CD14-positive monocyte (primary cell): Measurements from ENCODE around the gene BAIAP2L2. TPM values are rescaled to one million over a fixed set of nuclear protein-coding genes. Genes with fewer than 3 reads are reported as not detected.

Experiments
- DNase-seq, 3 donors: peaks; one replicate each; pipeline ENCODE4 v3.0.0-alpha.2; 2011 to 2022
- H2AFZ ChIP-seq: 2 replicates; pipeline ENCODE4 v1.6.0; 2012; ENCODE audit warnings: mild to moderate bottlenecking, low read depth, low read length, inconsistent platforms; ENCODE audit not compliant: insufficient read depth, poor library complexity, severe bottlenecking
- H3K27ac ChIP-seq, 2 donors: 1 replicate in 1 of 2; 2 replicates in 1 of 2; pipeline ENCODE4 v1.5.1; 2012 to 2013; ENCODE audit warnings: low read length in 2 of 2, control low read depth in 1 of 2, inconsistent platforms in 1 of 2, low read depth in 1 of 2, mild to moderate bottlenecking in 1 of 2
- H3K27me3 ChIP-seq, 2 donors: one replicate each; pipeline versions ENCODE4 v1.6.0 to v1.6.1; 2011 to 2013; ENCODE audit warnings: low read length in 2 of 2; ENCODE audit not compliant: control insufficient read depth in 2 of 2, insufficient read depth in 2 of 2
- H3K36me3 ChIP-seq, 2 donors: replicated peaks in 1 of 2; 1 replicate in 1 of 2; 2 replicates in 1 of 2; pipeline versions ENCODE4 v1.5.1 to v1.6.1; 2012 to 2013; ENCODE audit warnings: low read length in 2 of 2, control low read depth in 1 of 2, inconsistent platforms in 1 of 2, mild to moderate bottlenecking in 1 of 2; ENCODE audit not compliant: insufficient read depth in 2 of 2, control insufficient read depth in 1 of 2
- H3K4me1 ChIP-seq, 2 donors: 1 replicate in 1 of 2; 2 replicates in 1 of 2; pipeline versions ENCODE4 v1.5.1 to v1.6.1; 2012 to 2013; ENCODE audit warnings: low read length in 2 of 2, control low read depth in 1 of 2, inconsistent platforms in 1 of 2, mild to moderate bottlenecking in 1 of 2, moderate library complexity in 1 of 2; ENCODE audit not compliant: insufficient read depth in 2 of 2, control insufficient read depth in 1 of 2
- H3K4me2 ChIP-seq: replicated peaks from 2 replicates; pipeline ENCODE3; 2012; ENCODE audit warnings: low read length, moderate library complexity, mild to moderate bottlenecking; ENCODE audit not compliant: poor library complexity, severe bottlenecking; ENCODE audit errors: extremely low read depth
- H3K4me3 ChIP-seq, 3 experiments: fragments of 200-600 bp in 1 of 3; sonication (generic) in 1 of 3; replicated peaks in 1 of 3; 1 replicate in 2 of 3; 2 replicates in 1 of 3; pipeline ENCODE4 v1.5.1; 2011 to 2013; ENCODE audit warnings: low read length in 3 of 3, mild to moderate bottlenecking in 3 of 3, control low read depth in 2 of 3, low read depth in 2 of 3, inconsistent platforms in 1 of 3, moderate library complexity in 1 of 3
- H3K79me2 ChIP-seq: 2 replicates; pipeline ENCODE4 v1.6.0; 2012; ENCODE audit warnings: mild to moderate bottlenecking, control low read depth, inconsistent platforms, low read length, moderate library complexity; ENCODE audit not compliant: insufficient read depth
- H3K9ac ChIP-seq: 2 replicates; pipeline ENCODE4 v1.6.0; 2017; ENCODE audit warnings: low read length, mild to moderate bottlenecking; ENCODE audit not compliant: insufficient read depth, poor library complexity, severe bottlenecking
- H3K9me3 ChIP-seq, 2 donors: replicated peaks in 1 of 2; 1 replicate in 1 of 2; 2 replicates in 1 of 2; pipeline versions ENCODE4 v1.5.1 to v1.6.1; 2012 to 2013; ENCODE audit warnings: low read length in 2 of 2, control low read depth in 1 of 2; ENCODE audit not compliant: control insufficient read depth in 1 of 2, insufficient read depth in 1 of 2
- H4K20me1 ChIP-seq: 2 replicates; pipeline ENCODE4 v1.6.0; 2012; ENCODE audit warnings: mild to moderate bottlenecking, low read length, control low read depth, moderate library complexity; ENCODE audit not compliant: insufficient read depth
- H3K27ac Mint-ChIP-seq, 7 donors: one replicate each; pipeline ENCODE4 v1.8.0; 2020; ENCODE audit warnings: mild to moderate bottlenecking in 7 of 7, mixed read lengths in 7 of 7, moderate library complexity in 6 of 7, inconsistent platforms in 2 of 7
- H3K27me3 Mint-ChIP-seq, 3 donors: one replicate each; pipeline ENCODE4 v1.8.0; 2021 to 2022; ENCODE audit warnings: low read depth in 3 of 3, mild to moderate bottlenecking in 3 of 3, mixed read lengths in 3 of 3, moderate library complexity in 3 of 3, inconsistent platforms in 1 of 3
- H3K36me3 Mint-ChIP-seq, 2 donors: one replicate each; pipeline ENCODE4 v1.8.0; 2020; ENCODE audit warnings: mixed read lengths in 2 of 2, inconsistent platforms in 1 of 2, mild to moderate bottlenecking in 1 of 2
- H3K4me1 Mint-ChIP-seq: one replicate; pipeline ENCODE4 v1.8.0; 2020; ENCODE audit warnings: mild to moderate bottlenecking, mixed read lengths
- H3K4me3 Mint-ChIP-seq, 2 donors: one replicate each; pipeline ENCODE4 v1.8.0; 2020; ENCODE audit warnings: mild to moderate bottlenecking in 2 of 2, mixed read lengths in 2 of 2, moderate library complexity in 1 of 2
- H3K9me3 Mint-ChIP-seq, 7 donors: one replicate each; pipeline ENCODE4 v1.8.0; 2020 to 2022; ENCODE audit warnings: mixed read lengths in 7 of 7, mild to moderate bottlenecking in 6 of 7, moderate library complexity in 6 of 7, inconsistent platforms in 2 of 7
- CTCF ChIP-seq: fragments of 200-600 bp; IDR thresholded peaks from one replicate; pipeline ENCODE4 v1.8.0; 2022; ENCODE audit warnings: antibody characterized with exemption, mild to moderate bottlenecking
- WGBS: methylation state at CpG from one replicate; pipeline ENCODE4 v1.1.5; 2013; ENCODE audit warnings: missing lambda C conversion rate; ENCODE audit not compliant: insufficient coverage; 5-methylcytosine and 5-hydroxymethylcytosine counted together
- intact Hi-C, 2 donors: fragments of 100-400 bp; cut with micrococcal nuclease; formaldehyde crosslinking; loops; one replicate each; pipeline versions ENCODE4 v1.15.0 to v1.15.1; 2023
- polyA plus RNA-seq, 3 donors: library from polyadenylated mRNA; depleted of rRNA in 1 of 3; unstranded in 2 of 3; stranded (reverse) in 1 of 3; fragments of 300-500 nt in 2 of 3; fragments of >200 nt in 1 of 3; fragmentation: Illumina TruSeq in 2 of 3; gene quantifications; 1 replicate in 2 of 3; 2 replicates in 1 of 3; pipeline ENCODE4 v1.2.3, GENCODE V29; 2012 to 2021

The BAIAP2L2 gene
- polyA plus RNA-seq, 3 donors: 0.11 TPM; not detected in 2

DNA sequence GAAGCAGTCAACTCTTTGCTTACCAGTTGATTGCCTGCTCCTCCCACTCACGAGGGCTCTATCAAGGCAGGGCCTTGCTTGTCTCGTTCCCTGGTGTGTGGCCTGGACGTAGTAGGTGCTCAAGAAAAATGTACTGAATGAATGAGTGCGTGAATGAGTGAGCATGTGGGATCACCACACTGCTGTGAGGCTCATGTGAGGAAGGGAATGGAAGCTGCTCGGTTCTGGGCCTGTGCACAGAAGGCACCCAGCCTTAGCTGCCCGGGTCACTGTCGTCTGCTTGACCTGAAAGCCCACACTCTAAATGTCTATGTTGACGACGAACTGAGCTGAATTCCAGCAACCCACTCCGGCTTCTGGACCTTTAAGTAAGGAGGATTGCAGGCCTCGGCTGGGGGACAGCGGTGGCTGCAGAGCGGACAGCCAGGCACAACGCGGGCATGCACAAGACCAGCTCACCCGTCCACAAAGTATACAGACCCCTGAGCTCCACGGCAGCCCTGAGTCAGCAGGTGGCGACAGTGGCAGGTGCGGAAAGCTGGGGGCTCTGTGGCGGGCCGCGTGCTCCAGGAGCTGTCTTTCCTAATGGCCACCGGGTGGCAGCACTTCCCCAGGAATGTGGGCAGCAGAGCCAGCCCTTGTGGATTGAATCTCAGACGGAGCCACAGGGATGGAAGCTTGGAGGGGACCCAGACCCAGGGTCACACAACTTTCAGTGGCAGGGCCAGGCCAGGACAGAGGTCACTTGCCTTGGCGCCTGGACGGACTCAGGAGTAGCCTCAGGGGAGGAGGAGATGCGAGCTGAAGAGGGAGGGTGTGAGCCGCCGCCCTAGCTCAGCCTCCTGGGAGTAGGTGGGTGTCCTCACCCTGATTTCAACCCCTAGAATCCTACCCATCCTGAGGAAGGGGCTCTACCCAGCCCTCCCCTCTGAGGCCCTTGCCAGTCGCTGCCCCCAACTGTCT, 58.3 kb downstream of the BAIAP2L2 start:
- peaks cover 9% of the 10 kb centered on the region in 2 donors for H3K4me1 ChIP-seq
- H2AFZ ChIP-seq: peak overlapping the region; percentile 19
- Mint-ChIP-seq H3K27me3 (peaks cover 16 to 26% (median 19%) of the 10 kb centered on the region in 3 donors), H3K36me3 (no peaks in the 10 kb centered on the region), H3K4me3 (no peak overlapping the region), H3K4me1 (peaks cover 13% of the 10 kb centered on the region), H3K9me3 (peaks cover 0 to 2% (median 0%) of the 10 kb centered on the region in 7 donors), H3K27ac (no peak overlapping the region)
- H3K27me3 ChIP-seq: peaks cover 0 to 3% of the 10 kb centered on the region in 2 donors
- 24% methylated on average over 23 of the region's 30 CpGs for WGBS
- peak; percentile 94 for TF ChIP-seq CTCF
- intact Hi-C loops: loop anchor here (2.0 to 5.0 kb wide), 3 partner anchors 300 to 520 kb away; partner anchors contain the start of gene DMC1 (in 1 of the 2)
- no peaks in the 10 kb centered on the region for H3K79me2 ChIP-seq
- no peaks in the 10 kb centered on the region for H3K9me3 ChIP-seq
- no peaks in the 10 kb centered on the region for H4K20me1 ChIP-seq
- DNase-seq: peak; percentile 60 to 75 (median 69)
- no peak overlapping the region for H3K4me2 ChIP-seq
- H3K36me3 ChIP-seq: no peaks in the 10 kb centered on the region
- no peak overlapping the region for H3K4me3 ChIP-seq
- no peak overlapping the region for H3K9ac ChIP-seq
- no peak overlapping the region for H3K27ac ChIP-seq

DNA sequence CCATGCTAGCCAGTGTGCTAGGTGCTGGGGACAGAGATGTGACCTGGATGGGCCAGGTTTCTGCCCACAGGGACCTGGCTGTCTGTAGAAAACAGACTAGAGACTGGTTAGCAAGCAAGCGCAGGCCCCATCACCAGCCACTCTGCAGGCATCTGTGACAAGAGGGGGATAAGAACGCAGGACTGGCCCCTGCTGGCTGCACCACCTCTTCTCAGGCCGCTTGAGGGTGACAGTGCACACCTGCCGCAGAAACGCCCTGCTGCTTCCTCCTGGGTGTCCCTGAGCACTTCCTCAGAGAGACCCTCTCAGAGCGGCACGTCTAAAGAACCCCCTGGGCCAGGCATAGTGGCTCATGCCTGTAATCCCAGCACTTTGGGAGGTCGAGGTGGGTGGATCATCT, 59.2 kb downstream of the BAIAP2L2 start:
- no peak overlapping the region for H2AFZ ChIP-seq
- no peak overlapping the region for H3K4me3 ChIP-seq
- no peak for DNase-seq
- WGBS: 67% methylated on average over 5 of the region's 8 CpGs
- Mint-ChIP-seq H3K27me3 (peaks cover 9 to 26% (median 16%) of the 10 kb centered on the region in 3 donors), H3K4me3 (no peak overlapping the region), H3K9me3 (peaks cover 0 to 2% (median 0%) of the 10 kb centered on the region in 7 donors), H3K36me3 (no peaks in the 10 kb centered on the region), H3K4me1 (peaks cover 4% of the 10 kb centered on the region), H3K27ac (no peak overlapping the region)
- H3K9ac ChIP-seq: no peak overlapping the region
- no peaks in the 10 kb centered on the region for H3K36me3 ChIP-seq
- no peak overlapping the region for H3K4me2 ChIP-seq
- H4K20me1 ChIP-seq: no peaks in the 10 kb centered on the region
- no peak overlapping the region for H3K27ac ChIP-seq
- intact Hi-C loops: loop anchor here in 1 of 2 donors (5.0 kb wide), 2 partner anchors 301 to 521 kb away; partner anchors contain the start of gene DMC1
- no peaks in the 10 kb centered on the region for H3K79me2 ChIP-seq
- no peak for TF ChIP-seq CTCF
- H3K4me1 ChIP-seq: peaks cover 0 to 4% of the 10 kb centered on the region in 2 donors
- peaks cover 0 to 3% of the 10 kb centered on the region in 2 donors for H3K27me3 ChIP-seq
- no peaks in the 10 kb centered on the region for H3K9me3 ChIP-seq
